Liver (tissue), 2 donors: ENCODE results near the gene SCRN2.

Experiments used
- TF ChIP-seq, protein P1 (sequence below): IDR thresholded peaks from 2 replicates; pipeline ENCODE4 v1.6.1; 2016; ENCODE audit warnings: antibody characterized with exemption
- TF ChIP-seq, protein P2 (sequence below): fragments of 150-350 bp; IDR thresholded peaks from 2 replicates; pipeline ENCODE4 v1.5.1; 2017; ENCODE audit warnings: improper control_type of control experiment, low read depth, low read length; ENCODE audit not compliant: missing input control
- donor health status: healthy.

DNA sequence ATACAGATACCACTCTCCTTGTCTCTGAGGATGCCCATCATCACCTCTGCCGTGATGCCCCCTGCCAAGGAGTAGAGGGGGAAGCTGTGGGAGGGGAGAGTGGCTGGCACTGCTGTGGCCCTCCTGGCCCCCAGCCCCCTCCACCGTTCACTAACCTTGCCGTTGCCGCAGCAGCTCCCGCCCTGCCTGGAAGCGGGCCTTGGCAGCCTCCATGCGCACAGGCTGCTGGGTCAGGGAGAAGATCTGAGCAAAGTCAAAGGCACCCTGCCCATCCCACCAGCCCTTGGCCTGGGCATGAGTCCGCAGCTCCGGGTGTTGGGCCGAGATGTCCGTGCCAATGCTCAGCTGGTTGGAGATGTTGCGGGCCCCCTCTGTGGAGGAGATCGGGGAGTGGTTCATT lies 2.4 kb downstream of the SCRN2 start:
- TF ChIP-seq, protein P1, sequence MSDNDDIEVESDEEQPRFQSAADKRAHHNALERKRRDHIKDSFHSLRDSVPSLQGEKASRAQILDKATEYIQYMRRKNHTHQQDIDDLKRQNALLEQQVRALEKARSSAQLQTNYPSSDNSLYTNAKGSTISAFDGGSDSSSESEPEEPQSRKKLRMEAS, result no peak
- TF ChIP-seq, protein P2, sequence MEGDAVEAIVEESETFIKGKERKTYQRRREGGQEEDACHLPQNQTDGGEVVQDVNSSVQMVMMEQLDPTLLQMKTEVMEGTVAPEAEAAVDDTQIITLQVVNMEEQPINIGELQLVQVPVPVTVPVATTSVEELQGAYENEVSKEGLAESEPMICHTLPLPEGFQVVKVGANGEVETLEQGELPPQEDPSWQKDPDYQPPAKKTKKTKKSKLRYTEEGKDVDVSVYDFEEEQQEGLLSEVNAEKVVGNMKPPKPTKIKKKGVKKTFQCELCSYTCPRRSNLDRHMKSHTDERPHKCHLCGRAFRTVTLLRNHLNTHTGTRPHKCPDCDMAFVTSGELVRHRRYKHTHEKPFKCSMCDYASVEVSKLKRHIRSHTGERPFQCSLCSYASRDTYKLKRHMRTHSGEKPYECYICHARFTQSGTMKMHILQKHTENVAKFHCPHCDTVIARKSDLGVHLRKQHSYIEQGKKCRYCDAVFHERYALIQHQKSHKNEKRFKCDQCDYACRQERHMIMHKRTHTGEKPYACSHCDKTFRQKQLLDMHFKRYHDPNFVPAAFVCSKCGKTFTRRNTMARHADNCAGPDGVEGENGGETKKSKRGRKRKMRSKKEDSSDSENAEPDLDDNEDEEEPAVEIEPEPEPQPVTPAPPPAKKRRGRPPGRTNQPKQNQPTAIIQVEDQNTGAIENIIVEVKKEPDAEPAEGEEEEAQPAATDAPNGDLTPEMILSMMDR, result no peak
